Gastrocnemius medialis (tissue), 4 donors: ENCODE results near the gene HS6ST2. TPM values are rescaled to one million over a fixed set of nuclear protein-coding genes. Genes with fewer than 3 reads are reported as not detected.

Experiments used
- ATAC-seq, 2 donors: fragments of 150-250 bp; one replicate each; pipeline ENCODE4 v1.9.1; 2016
- DNase-seq, 2 donors: peaks; one replicate each; pipeline ENCODE4 v3.0.0-alpha.2; 2019
- H3K27ac ChIP-seq, 4 donors: fragments of 200-600 bp; sonication (generic); 1 replicate in 1 of 4; 2 replicates in 3 of 4; pipeline ENCODE4 v1.5.1; 2016 to 2018; ENCODE audit warnings: mild to moderate bottlenecking in 2 of 4, moderate library complexity in 1 of 4
- H3K27me3 ChIP-seq, 3 donors: fragments of 200-600 bp; sonication (generic) in 2 of 3; 1 replicate in 1 of 3; 2 replicates in 2 of 3; pipeline versions ENCODE4 v1.5.1 to v1.6.0; 2016 to 2019; ENCODE audit warnings: mild to moderate bottlenecking in 1 of 3, moderate library complexity in 1 of 3
- H3K36me3 ChIP-seq, 2 donors: fragments of 200-600 bp; sonication (generic) in 1 of 2; one replicate each; pipeline ENCODE4 v1.5.1; 2017 to 2018
- H3K4me1 ChIP-seq, 2 donors: fragments of 200-600 bp; sonication (generic) in 1 of 2; one replicate each; pipeline ENCODE4 v1.5.1; 2016 to 2017; ENCODE audit warnings: mild to moderate bottlenecking in 2 of 2
- H3K4me3 ChIP-seq, 4 donors: fragments of 200-600 bp; sonication (generic) in 3 of 4; 1 replicate in 1 of 4; 2 replicates in 3 of 4; pipeline ENCODE4 v1.5.1; 2016 to 2019; ENCODE audit warnings: mild to moderate bottlenecking in 2 of 4
- H3K9me3 ChIP-seq, 3 donors: fragments of 200-600 bp; sonication (generic) in 2 of 3; 1 replicate in 1 of 3; 2 replicates in 2 of 3; pipeline ENCODE4 v1.5.1; 2016 to 2019
- CTCF ChIP-seq, 5 experiments: fragments of 450-650 bp in 3 of 5; fragments of 200-600 bp in 2 of 5; sonication (generic) in 2 of 5; IDR thresholded peaks in 4 of 5; conservative IDR thresholded peaks in 1 of 5; 1 replicate in 4 of 5; 2 replicates in 1 of 5; pipeline ENCODE4 v1.5.1; 2016 to 2019; ENCODE audit warnings: antibody characterized with exemption in 5 of 5, mild to moderate bottlenecking in 3 of 5, moderate library complexity in 3 of 5
- POLR2A ChIP-seq, 2 donors: fragments of 450-650 bp; IDR thresholded peaks; one replicate each; pipeline ENCODE4 v1.6.1; 2017; ENCODE audit warnings: antibody characterized with exemption in 2 of 2, mild to moderate bottlenecking in 2 of 2, moderate library complexity in 2 of 2
- in situ Hi-C, 4 donors: fragments of 200-750 bp; cut with MboI; loops; one replicate each; pipeline versions ENCODE4 v1.15.0 to v1.8.0; 2017; ENCODE audit warnings: low sequenced_read_pairs in 4 of 4
- intact Hi-C: fragments of 100-400 bp; cut with DNase I; formaldehyde crosslinking; loops from one replicate; pipeline ENCODE4 v1.15.1; 2023; ENCODE audit warnings: low total_unique reads
- total RNA-seq, 4 donors: library from RNA; depleted of rRNA; stranded (reverse); fragments of >200 nt; gene quantifications; one replicate each; pipeline versions ENCODE4 v1.1.0 to v1.2.3, GENCODE V29; 2016

HS6ST2 gene
- total RNA-seq, 4 donors from 2014 or later, result 1.9 to 2.8 (median 2.1) TPM; not detected in 1

GRCh38 chrX:132718431-132718958 lies 239.9 kb downstream of the HS6ST2 start:
- TF ChIP-seq CTCF (IDR thresholded peaks at IDR 0.05 in 4 of 5, conservative IDR thresholded peaks at IDR 0.05 in 1 of 5), result no peak
- TF ChIP-seq POLR2A (IDR thresholded peaks at IDR 0.05), result no peak
- DNase-seq, result no peak
- no peak for ATAC-seq
- intact Hi-C loops, result no loop called here
- Histone ChIP-seq H3K4me1 (no peaks in the 10 kb centered on the region), H3K9me3 (no peaks in the 10 kb centered on the region), H3K27ac (no peak overlapping the region), H3K27me3 (no peaks in the 10 kb centered on the region), H3K4me3 (no peak overlapping the region), H3K36me3 (no peaks in the 10 kb centered on the region)
- in situ Hi-C loops, result no loop called here

- in situ Hi-C loops, result no loop called here
- Histone ChIP-seq H3K4me3 (no peak overlapping the region), H3K27me3 (no peaks in the 10 kb centered on the region), H3K4me1 (no peaks in the 10 kb centered on the region), H3K9me3 (no peaks in the 10 kb centered on the region), H3K27ac (no peak overlapping the region), H3K36me3 (no peaks in the 10 kb centered on the region)
- TF ChIP-seq CTCF (IDR thresholded peaks at IDR 0.05 in 4 of 5, conservative IDR thresholded peaks at IDR 0.05 in 1 of 5), result no peak
- TF ChIP-seq POLR2A (IDR thresholded peaks at IDR 0.05), result no peak
- intact Hi-C loops, result no loop called here
- ATAC-seq (no peak), DNase-seq (no peak)
These were observed 242.4 kb downstream of the HS6ST2 start for GRCh38 chrX:132716006-132716405.

GRCh38 chrX:132714913-132715312 lies 243.5 kb downstream of the HS6ST2 start:
- H3K36me3 ChIP-seq, result no peaks in the 10 kb centered on the region
- H3K4me3 ChIP-seq, result no peak overlapping the region
- no peak for DNase-seq
- intact Hi-C loops (no loop called here), in situ Hi-C loops (no loop called here)
- H3K27ac ChIP-seq, result no peak overlapping the region
- H3K4me1 ChIP-seq, result no peaks in the 10 kb centered on the region
- H3K9me3 ChIP-seq, result no peaks in the 10 kb centered on the region
- TF ChIP-seq CTCF (IDR thresholded peaks at IDR 0.05 in 4 of 5, conservative IDR thresholded peaks at IDR 0.05 in 1 of 5) (no peak), POLR2A (IDR thresholded peaks at IDR 0.05) (no peak)
- ATAC-seq, result no peak
- no peaks in the 10 kb centered on the region for H3K27me3 ChIP-seq

GRCh38 chrX:132712350-132712749 lies 246.1 kb downstream of the HS6ST2 start:
- Histone ChIP-seq H3K36me3 (no peaks in the 10 kb centered on the region), H3K27ac (no peak overlapping the region), H3K4me1 (no peaks in the 10 kb centered on the region), H3K27me3 (no peaks in the 10 kb centered on the region), H3K9me3 (no peaks in the 10 kb centered on the region), H3K4me3 (no peak overlapping the region)
- in situ Hi-C loops (no loop called here), intact Hi-C loops (no loop called here)
- TF ChIP-seq POLR2A (IDR thresholded peaks at IDR 0.05), result no peak
- no peak for TF ChIP-seq CTCF (IDR thresholded peaks at IDR 0.05 in 4 of 5, conservative IDR thresholded peaks at IDR 0.05 in 1 of 5)
- DNase-seq, result no peak
- ATAC-seq, result no peak

GRCh38 chrX:132710656-132711155 lies 247.7 kb downstream of the HS6ST2 start:
- H3K9me3 ChIP-seq, result no peaks in the 10 kb centered on the region
- ATAC-seq, result no peak
- H3K36me3 ChIP-seq, result no peaks in the 10 kb centered on the region
- no peak for TF ChIP-seq CTCF (IDR thresholded peaks at IDR 0.05 in 4 of 5, conservative IDR thresholded peaks at IDR 0.05 in 1 of 5)
- TF ChIP-seq POLR2A (IDR thresholded peaks at IDR 0.05), result no peak
- intact Hi-C loops (no loop called here), in situ Hi-C loops (no loop called here)
- H3K4me1 ChIP-seq, result no peaks in the 10 kb centered on the region
- H3K27ac ChIP-seq, result no peak overlapping the region
- DNase-seq, result no peak
- no peak overlapping the region for H3K4me3 ChIP-seq
- H3K27me3 ChIP-seq, result no peaks in the 10 kb centered on the region
